Liver (tissue), 9 donors: ENCODE measurements around the gene CDCA8. TPM values are rescaled to one million over a fixed set of nuclear protein-coding genes. Genes with fewer than 3 reads are reported as not detected.

Source experiments
- DNase-seq: peaks from one replicate; pipeline ENCODE4 v3.0.0-alpha.2; 2017; ENCODE audit warnings: low spot score
- H3K27ac ChIP-seq, 2 donors: one replicate each; pipeline ENCODE4 v1.7.0; 2013; ENCODE audit warnings: inconsistent platforms in 2 of 2, low read length in 2 of 2, control low read depth in 1 of 2, low read depth in 1 of 2, mild to moderate bottlenecking in 1 of 2
- H3K27me3 ChIP-seq, 4 donors: one replicate each; pipeline versions ENCODE4 v1.6.1 to v1.7.0; 2013; ENCODE audit warnings: low read length in 3 of 4, inconsistent platforms in 1 of 4, mild to moderate bottlenecking in 1 of 4, moderate library complexity in 1 of 4; ENCODE audit not compliant: control insufficient read depth in 4 of 4, insufficient read depth in 4 of 4
- H3K36me3 ChIP-seq, 4 donors: one replicate each; pipeline versions ENCODE4 v1.6.1 to v1.7.0; 2013; ENCODE audit warnings: low read length in 3 of 4, mild to moderate bottlenecking in 3 of 4, low read depth in 1 of 4, moderate library complexity in 1 of 4; ENCODE audit not compliant: control insufficient read depth in 4 of 4, insufficient read depth in 3 of 4
- H3K4me1 ChIP-seq, 4 donors: one replicate each; pipeline versions ENCODE4 v1.6.1 to v1.7.0; 2013; ENCODE audit warnings: low read length in 3 of 4, mild to moderate bottlenecking in 3 of 4, moderate library complexity in 1 of 4; ENCODE audit not compliant: control insufficient read depth in 4 of 4, insufficient read depth in 4 of 4
- H3K4me3 ChIP-seq, 3 donors: one replicate each; pipeline versions ENCODE4 v1.6.1 to v1.7.0; 2013; ENCODE audit warnings: low read length in 3 of 3, control low read depth in 1 of 3, low read depth in 1 of 3, mild to moderate bottlenecking in 1 of 3
- H3K9ac ChIP-seq, 2 donors: one replicate each; pipeline ENCODE4 v1.7.0; 2013; ENCODE audit warnings: low read length in 2 of 2, mild to moderate bottlenecking in 2 of 2, moderate library complexity in 2 of 2, control low read depth in 1 of 2, low read depth in 1 of 2
- H3K9me3 ChIP-seq, 4 donors: one replicate each; pipeline versions ENCODE4 v1.6.1 to v1.7.0; 2013; ENCODE audit warnings: low read length in 3 of 4; ENCODE audit not compliant: control insufficient read depth in 4 of 4
- ATF3 ChIP-seq: IDR thresholded peaks from 2 replicates; pipeline ENCODE4 v1.6.1; 2016; ENCODE audit warnings: antibody characterized with exemption
- EGR1 ChIP-seq, 2 donors: IDR thresholded peaks; 2 replicates each; pipeline ENCODE4 v1.6.1; 2016 to 2018; ENCODE audit warnings: antibody characterized with exemption in 2 of 2, low read depth in 2 of 2
- GABPA ChIP-seq, 2 donors: IDR thresholded peaks in 1 of 2; conservative IDR thresholded peaks in 1 of 2; 2 replicates each; pipeline ENCODE4 v1.6.1; 2016; ENCODE audit warnings: antibody characterized with exemption in 2 of 2, mild to moderate bottlenecking in 1 of 2, moderate library complexity in 1 of 2
- HNF4G ChIP-seq: IDR thresholded peaks from 2 replicates; pipeline ENCODE4 v1.6.1; 2016; ENCODE audit warnings: antibody characterized with exemption
- JUND ChIP-seq, 2 donors: IDR thresholded peaks; 2 replicates each; pipeline ENCODE4 v1.6.1; 2016; ENCODE audit warnings: antibody characterized with exemption in 2 of 2
- NR2F2 ChIP-seq: IDR thresholded peaks from 2 replicates; pipeline ENCODE4 v1.6.1; 2016; ENCODE audit warnings: antibody characterized with exemption
- RXRA ChIP-seq, 2 donors: IDR thresholded peaks; 2 replicates each; pipeline ENCODE4 v1.6.1; 2017 to 2018; ENCODE audit warnings: antibody characterized with exemption in 2 of 2, mild to moderate bottlenecking in 1 of 2
- WGBS: extraction: QIAGEN DNeasy Blood & Tissue Kit; methylation state at CpG from one replicate; pipeline ENCODE4 v1.1.7; 2013; 5-methylcytosine and 5-hydroxymethylcytosine counted together
- polyA plus RNA-seq, 2 donors: library from polyadenylated mRNA; stranded (reverse) in 1 of 2; unstranded in 1 of 2; fragments of 200-250 nt in 1 of 2; fragments of >200 nt in 1 of 2; fragmentation: Nextera tagmentation in 1 of 2; extraction: Ambion mirVana in 1 of 2; gene quantifications; one replicate each; pipeline versions ENCODE4 v1.2.1 to v1.2.3, GENCODE V29; 2013 to 2015
- total RNA-seq, 2 donors: library from RNA; depleted of rRNA; stranded (reverse); fragments of >200 nt; gene quantifications; one replicate each; pipeline ENCODE4 v1.2.3, GENCODE V29; 2014
- TF ChIP-seq, protein P1 (sequence below): IDR thresholded peaks from 2 replicates; pipeline ENCODE4 v1.6.1; 2016; ENCODE audit warnings: antibody characterized with exemption
- donor health status: healthy.
- donor health status: healthy.
- donor health status: healthy.
- donor health status: healthy.
- donor health status: healthy.

CDCA8 gene
- total and polyA plus RNA-seq, 4 donors, result 0.25 to 16.5 (median 1.4) TPM

DNA sequence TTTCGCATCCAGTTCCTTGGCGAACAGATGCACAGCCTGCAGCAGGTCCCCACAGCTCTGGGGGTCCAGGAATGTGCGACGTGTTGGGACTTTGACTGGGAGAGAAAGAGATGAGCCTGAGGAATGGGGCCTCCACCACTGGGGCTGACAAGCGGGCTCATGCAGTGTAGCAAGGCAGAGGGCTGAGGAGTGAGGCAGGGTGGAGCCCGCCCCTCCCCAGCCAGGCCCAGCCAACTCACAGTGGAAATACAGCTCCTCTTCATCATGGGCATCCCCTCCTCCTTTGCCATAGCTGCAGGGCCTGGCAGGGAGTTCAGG is 30.7 kb downstream of the CDCA8 start:
- Histone ChIP-seq H3K27ac (no peak overlapping the region), H3K4me3 (no peak overlapping the region), H3K9ac (no peak overlapping the region), H3K9me3 (no peaks in the 10 kb centered on the region), H3K36me3 (no peaks in the 10 kb centered on the region), H3K27me3 (no peaks in the 10 kb centered on the region), H3K4me1 (no peaks in the 10 kb centered on the region)
- TF ChIP-seq GABPA (IDR thresholded peaks at IDR 0.05 in 1 of 2, conservative IDR thresholded peaks at IDR 0.05 in 1 of 2), result no peak
- no peak for DNase-seq
- 95% methylated on average over 6 of the region's 6 CpGs for WGBS

GRCh38 chr1:37723390-37724078 is 31.2 kb downstream of the CDCA8 start:
- 67% methylated on average over 11 of the region's 11 CpGs for WGBS
- Histone ChIP-seq H3K36me3 (no peaks in the 10 kb centered on the region), H3K9ac (no peak overlapping the region), H3K9me3 (no peaks in the 10 kb centered on the region), H3K4me3 (no peak overlapping the region), H3K27me3 (no peaks in the 10 kb centered on the region), H3K27ac (no peak overlapping the region), H3K4me1 (no peaks in the 10 kb centered on the region)
- TF ChIP-seq ATF3 (no peak), NR2F2 (no peak)
- TF ChIP-seq, protein P1, sequence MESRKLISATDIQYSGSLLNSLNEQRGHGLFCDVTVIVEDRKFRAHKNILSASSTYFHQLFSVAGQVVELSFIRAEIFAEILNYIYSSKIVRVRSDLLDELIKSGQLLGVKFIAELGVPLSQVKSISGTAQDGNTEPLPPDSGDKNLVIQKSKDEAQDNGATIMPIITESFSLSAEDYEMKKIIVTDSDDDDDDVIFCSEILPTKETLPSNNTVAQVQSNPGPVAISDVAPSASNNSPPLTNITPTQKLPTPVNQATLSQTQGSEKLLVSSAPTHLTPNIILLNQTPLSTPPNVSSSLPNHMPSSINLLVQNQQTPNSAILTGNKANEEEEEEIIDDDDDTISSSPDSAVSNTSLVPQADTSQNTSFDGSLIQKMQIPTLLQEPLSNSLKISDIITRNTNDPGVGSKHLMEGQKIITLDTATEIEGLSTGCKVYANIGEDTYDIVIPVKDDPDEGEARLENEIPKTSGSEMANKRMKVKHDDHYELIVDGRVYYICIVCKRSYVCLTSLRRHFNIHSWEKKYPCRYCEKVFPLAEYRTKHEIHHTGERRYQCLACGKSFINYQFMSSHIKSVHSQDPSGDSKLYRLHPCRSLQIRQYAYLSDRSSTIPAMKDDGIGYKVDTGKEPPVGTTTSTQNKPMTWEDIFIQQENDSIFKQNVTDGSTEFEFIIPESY, result no peak
- DNase-seq, result no peak

- Histone ChIP-seq H3K4me3 (no peak overlapping the region), H3K36me3 (no peaks in the 10 kb centered on the region), H3K4me1 (no peaks in the 10 kb centered on the region), H3K27me3 (no peaks in the 10 kb centered on the region), H3K27ac (no peak overlapping the region), H3K9me3 (no peaks in the 10 kb centered on the region), H3K9ac (no peak overlapping the region)
- no peak for TF ChIP-seq JUND (IDR thresholded peaks at IDR 0.05)
- TF ChIP-seq, protein P1, result no peak
- TF ChIP-seq RXRA (IDR thresholded peaks at IDR 0.05), result no peak
- TF ChIP-seq HNF4G, result no peak
- TF ChIP-seq EGR1 (IDR thresholded peaks at IDR 0.05; ENCODE audit: low read depth in 2 of 2), result no peak
- 90% methylated on average over 6 of the region's 6 CpGs for WGBS
- DNase-seq, result no peak
Observed at GRCh38 chr1:37724575-37724974, 32.3 kb downstream of the CDCA8 start.
